Measurements from ENCODE around the gene RAB26. TPM values are rescaled to one million over a fixed set of nuclear protein-coding genes. Genes with fewer than 3 reads are reported as not detected.
A peak's percentile ranks its signal among the peaks of the same experiment; 100 is the strongest.

The RAB26 gene
- total and polyA plus RNA-seq, 2 of the 13 experiments (the other 11 are each of a cell fraction or from before 2014, with no cell fraction given), result 0.86 to 3.6 TPM

DNA sequence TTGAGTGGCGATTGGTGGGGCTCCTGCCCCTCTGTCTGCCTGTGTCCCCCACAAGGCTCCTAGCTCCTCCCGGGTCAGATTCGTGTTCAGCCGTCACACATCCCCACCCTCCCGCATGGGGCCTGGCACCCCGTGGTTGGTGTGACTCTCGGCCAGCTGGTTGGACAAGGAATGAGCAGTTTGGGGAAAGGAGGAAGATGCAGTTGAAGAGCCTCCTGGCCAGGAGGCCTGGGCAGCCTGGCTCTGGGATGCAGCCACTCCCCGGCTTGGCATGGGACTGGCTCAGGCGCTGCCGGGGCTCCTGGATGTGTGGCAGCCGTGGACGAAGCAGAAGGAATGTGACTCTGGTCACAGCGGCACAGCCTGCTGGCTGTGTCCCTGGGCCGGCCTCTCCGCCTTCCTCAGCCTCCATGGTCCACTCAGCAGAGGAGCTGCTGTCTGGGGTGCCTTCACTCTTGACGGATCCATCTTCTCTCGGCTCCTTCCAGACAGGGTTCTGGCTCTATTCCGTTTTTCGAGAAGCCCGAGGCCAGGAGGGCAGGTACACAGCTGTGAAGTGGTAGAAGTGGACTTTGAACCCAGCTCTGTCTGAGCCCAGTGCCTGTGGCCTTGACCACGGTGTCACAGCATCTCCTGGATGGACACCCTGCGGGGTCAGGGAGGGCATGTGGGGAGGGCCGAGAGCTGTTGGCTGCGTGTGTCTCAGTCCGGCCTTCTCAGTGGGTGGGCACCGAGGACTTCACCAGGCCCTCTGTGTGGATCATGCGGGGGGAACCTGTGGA is 9.2 kb downstream of the RAB26 start (continued):
- TF ChIP-seq ZBED4 (CRISPR knock-in tag; IDR thresholded peaks at IDR 0.05; ENCODE audit: borderline replicate concordance), result peak; percentile 78; the same call in 1 of the 2 replicates
- TF ChIP-seq FIP1L1 (IDR thresholded peaks at IDR 0.05; ENCODE audit: borderline replicate concordance, insufficient read depth, low read depth, low read length), result no peak
- 0 out of 2 replicates have a peak, but pooled peaks have one; percentile 42 for TF ChIP-seq PAF1 (CRISPR knock-in tag; IDR thresholded peaks at IDR 0.05)
- TF ChIP-seq, protein P1, sequence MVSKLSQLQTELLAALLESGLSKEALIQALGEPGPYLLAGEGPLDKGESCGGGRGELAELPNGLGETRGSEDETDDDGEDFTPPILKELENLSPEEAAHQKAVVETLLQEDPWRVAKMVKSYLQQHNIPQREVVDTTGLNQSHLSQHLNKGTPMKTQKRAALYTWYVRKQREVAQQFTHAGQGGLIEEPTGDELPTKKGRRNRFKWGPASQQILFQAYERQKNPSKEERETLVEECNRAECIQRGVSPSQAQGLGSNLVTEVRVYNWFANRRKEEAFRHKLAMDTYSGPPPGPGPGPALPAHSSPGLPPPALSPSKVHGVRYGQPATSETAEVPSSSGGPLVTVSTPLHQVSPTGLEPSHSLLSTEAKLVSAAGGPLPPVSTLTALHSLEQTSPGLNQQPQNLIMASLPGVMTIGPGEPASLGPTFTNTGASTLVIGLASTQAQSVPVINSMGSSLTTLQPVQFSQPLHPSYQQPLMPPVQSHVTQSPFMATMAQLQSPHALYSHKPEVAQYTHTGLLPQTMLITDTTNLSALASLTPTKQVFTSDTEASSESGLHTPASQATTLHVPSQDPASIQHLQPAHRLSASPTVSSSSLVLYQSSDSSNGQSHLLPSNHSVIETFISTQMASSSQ (IDR thresholded peaks at IDR 0.05; ENCODE audit: low read depth), result 0 out of 2 replicates have a peak, but pooled peaks have one; percentile 30
- TF ChIP-seq, protein P1 (CRISPR knock-in tag; IDR thresholded peaks at IDR 0.05; ENCODE audit: borderline replicate concordance), result no peak
- TF ChIP-seq MED8 (CRISPR knock-in tag; IDR thresholded peaks at IDR 0.05; ENCODE audit: insufficient replicate concordance), result no peak
- TF ChIP-seq, protein P2, sequence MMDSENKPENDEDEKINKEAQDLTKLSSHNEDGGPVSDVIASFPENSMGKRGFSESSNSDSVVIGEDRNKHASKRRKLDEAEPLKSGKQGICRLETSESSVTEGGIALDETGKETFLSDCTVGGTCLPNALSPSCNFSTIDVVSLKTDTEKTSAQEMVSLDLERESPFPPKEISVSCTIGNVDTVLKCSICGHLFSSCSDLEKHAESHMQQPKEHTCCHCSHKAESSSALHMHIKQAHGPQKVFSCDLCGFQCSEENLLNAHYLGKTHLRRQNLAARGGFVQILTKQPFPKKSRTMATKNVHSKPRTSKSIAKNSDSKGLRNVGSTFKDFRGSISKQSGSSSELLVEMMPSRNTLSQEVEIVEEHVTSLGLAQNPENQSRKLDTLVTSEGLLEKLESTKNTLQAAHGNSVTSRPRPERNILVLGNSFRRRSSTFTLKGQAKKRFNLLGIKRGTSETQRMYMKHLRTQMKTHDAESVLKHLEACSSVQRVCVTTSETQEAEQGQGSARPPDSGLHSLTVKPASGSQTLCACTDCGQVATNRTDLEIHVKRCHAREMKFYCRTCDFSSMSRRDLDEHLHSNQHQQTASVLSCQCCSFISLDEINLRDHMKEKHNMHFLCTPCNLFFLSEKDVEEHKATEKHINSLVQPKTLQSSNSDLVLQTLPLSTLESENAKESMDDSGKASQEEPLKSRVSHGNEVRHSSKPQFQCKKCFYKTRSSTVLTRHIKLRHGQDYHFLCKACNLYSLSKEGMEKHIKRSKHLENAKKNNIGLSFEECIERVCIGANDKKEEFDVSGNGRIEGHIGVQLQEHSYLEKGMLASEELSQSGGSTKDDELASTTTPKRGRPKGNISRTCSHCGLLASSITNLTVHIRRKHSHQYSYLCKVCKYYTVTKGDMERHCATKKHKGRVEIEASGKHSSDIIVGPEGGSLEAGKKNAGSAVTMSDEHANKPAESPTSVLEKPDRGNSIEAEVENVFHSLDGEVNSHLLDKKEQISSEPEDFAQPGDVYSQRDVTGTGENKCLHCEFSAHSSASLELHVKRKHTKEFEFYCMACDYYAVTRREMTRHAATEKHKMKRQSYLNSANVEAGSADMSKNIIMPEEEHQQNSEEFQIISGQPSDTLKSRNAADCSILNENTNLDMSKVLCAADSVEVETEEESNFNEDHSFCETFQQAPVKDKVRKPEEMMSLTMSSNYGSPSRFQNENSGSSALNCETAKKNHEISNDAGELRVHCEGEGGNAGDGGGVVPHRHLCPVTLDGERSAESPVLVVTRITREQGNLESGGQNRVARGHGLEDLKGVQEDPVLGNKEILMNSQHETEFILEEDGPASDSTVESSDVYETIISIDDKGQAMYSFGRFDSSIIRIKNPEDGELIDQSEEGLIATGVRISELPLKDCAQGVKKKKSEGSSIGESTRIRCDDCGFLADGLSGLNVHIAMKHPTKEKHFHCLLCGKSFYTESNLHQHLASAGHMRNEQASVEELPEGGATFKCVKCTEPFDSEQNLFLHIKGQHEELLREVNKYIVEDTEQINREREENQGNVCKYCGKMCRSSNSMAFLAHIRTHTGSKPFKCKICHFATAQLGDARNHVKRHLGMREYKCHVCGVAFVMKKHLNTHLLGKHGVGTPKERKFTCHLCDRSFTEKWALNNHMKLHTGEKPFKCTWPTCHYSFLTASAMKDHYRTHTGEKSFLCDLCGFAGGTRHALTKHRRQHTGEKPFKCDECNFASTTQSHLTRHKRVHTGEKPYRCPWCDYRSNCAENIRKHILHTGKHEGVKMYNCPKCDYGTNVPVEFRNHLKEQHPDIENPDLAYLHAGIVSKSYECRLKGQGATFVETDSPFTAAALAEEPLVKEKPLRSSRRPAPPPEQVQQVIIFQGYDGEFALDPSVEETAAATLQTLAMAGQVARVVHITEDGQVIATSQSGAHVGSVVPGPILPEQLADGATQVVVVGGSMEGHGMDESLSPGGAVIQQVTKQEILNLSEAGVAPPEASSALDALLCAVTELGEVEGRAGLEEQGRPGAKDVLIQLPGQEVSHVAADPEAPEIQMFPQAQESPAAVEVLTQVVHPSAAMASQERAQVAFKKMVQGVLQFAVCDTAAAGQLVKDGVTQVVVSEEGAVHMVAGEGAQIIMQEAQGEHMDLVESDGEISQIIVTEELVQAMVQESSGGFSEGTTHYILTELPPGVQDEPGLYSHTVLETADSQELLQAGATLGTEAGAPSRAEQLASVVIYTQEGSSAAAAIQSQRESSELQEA (CRISPR knock-in tag; IDR thresholded peaks at IDR 0.05; ENCODE audit: not compliant biosample characterization), result no peak
- peak; percentile 68; the same call in 1 of the 2 replicates for TF ChIP-seq IRF2 (CRISPR knock-in tag; IDR thresholded peaks at IDR 0.05)
- TF ChIP-seq NR1H2 (CRISPR knock-in tag; IDR thresholded peaks at IDR 0.05; ENCODE audit: borderline replicate concordance, low read depth), result no peak
